ENCODE results near the gene ELAPOR2. TPM values are rescaled to one million over a fixed set of nuclear protein-coding genes. Genes with fewer than 3 reads are reported as not detected.
A peak's percentile ranks its signal among the peaks of the same experiment; 100 is the strongest.

The ELAPOR2 gene
- total and polyA plus RNA-seq, 9 of the 15 experiments (the other 6 are each of a cell fraction or from before 2014, with no cell fraction given), result 9.2 to 72.0 (median 35.0) TPM

- TF ChIP-seq ARID2 (IDR thresholded peaks at IDR 0.05), result no peak
- peak; percentile 95 for TF ChIP-seq ZKSCAN1 (IDR thresholded peaks at IDR 0.05; ENCODE audit: low read depth, low read length)
- TF ChIP-seq ZBTB40 (IDR thresholded peaks at IDR 0.05), result peak; percentile 43; the same call in 1 of the 2 replicates
- TF ChIP-seq ZBTB40 (CRISPR knock-in tag; IDR thresholded peaks at IDR 0.05), result no peak
- TF ChIP-seq ZBTB11 (CRISPR knock-in tag; IDR thresholded peaks at IDR 0.05), result peak in 1 of 3 experiments; percentile 80; a peak in 2 of 6 replicates
- TF ChIP-seq ZZZ3 (IDR thresholded peaks at IDR 0.05), result 0 out of 2 replicates have a peak, but pooled peaks have one; percentile 27
- no peak for TF ChIP-seq PTRF (tag; IDR thresholded peaks at IDR 0.05)
- TF ChIP-seq ZBTB17 (CRISPR knock-in tag; IDR thresholded peaks at IDR 0.05), result 0 out of 2 replicates have a peak, but pooled peaks have one; percentile 57
- TF ChIP-seq GTF2E2 (tag; IDR thresholded peaks at IDR 0.05), result 0 out of 2 replicates have a peak, but pooled peaks have one; percentile 45
- TF ChIP-seq NEUROD1 (IDR thresholded peaks at IDR 0.05; ENCODE audit: borderline replicate concordance, low read depth, low read length, partially characterized antibody), result peak; percentile 62
- TF ChIP-seq CREM (IDR thresholded peaks at IDR 0.05; ENCODE audit: low read depth), result peak; percentile 44; the same call in 1 of the 2 replicates
- peak; percentile 44; the same call in 1 of the 2 replicates for TF ChIP-seq ZFX (CRISPR knock-in tag; IDR thresholded peaks at IDR 0.05)
Measured at GRCh38 chr7:87059525-87060287, at the start of gene ELAPOR2 (continued).

All from K562 (cell line).